ENCODE results near the gene DMRT2. TPM values are rescaled to one million over a fixed set of nuclear protein-coding genes. Genes with fewer than 3 reads are reported as not detected.

The DMRT2 gene
- total RNA-seq, 1 donor from 2014 or later: not detected

DNA sequence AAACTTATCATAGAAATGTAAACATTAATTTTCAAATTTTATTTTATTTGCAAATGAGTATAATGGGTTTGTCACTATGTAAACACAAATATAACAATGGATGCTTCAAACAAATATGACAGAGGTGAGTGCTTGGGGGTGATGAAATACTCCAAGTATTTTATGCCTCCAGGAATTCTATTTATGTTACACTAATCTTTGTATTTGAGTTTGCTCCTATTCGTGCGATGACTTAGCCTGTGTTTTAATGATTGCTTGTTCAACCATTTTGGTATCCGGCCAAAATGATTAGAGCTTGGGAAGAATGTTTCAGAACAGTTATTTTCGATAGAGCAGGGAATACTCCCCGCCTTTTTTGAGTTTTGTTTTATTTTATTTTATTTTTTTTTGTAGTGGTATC is 5.0 kb downstream of the DMRT2 start:
- Mint-ChIP-seq H3K9me3 (ENCODE audit: unreplicated experiment) (peaks cover 2% of the 10 kb centered on the region), H3K4me3 (ENCODE audit: unreplicated experiment) (no peak overlapping the region), H3K27me3 (ENCODE audit: unreplicated experiment) (peaks cover 43% of the 10 kb centered on the region), H3K4me1 (ENCODE audit: unreplicated experiment) (peaks cover 17% of the 10 kb centered on the region), H3K36me3 (ENCODE audit: unreplicated experiment) (no peaks in the 10 kb centered on the region), H3K27ac (ENCODE audit: unreplicated experiment) (no peak overlapping the region)
- DNase-seq (ENCODE audit: extremely low spot score, unreplicated experiment): no peak
- TF ChIP-seq, protein P1, sequence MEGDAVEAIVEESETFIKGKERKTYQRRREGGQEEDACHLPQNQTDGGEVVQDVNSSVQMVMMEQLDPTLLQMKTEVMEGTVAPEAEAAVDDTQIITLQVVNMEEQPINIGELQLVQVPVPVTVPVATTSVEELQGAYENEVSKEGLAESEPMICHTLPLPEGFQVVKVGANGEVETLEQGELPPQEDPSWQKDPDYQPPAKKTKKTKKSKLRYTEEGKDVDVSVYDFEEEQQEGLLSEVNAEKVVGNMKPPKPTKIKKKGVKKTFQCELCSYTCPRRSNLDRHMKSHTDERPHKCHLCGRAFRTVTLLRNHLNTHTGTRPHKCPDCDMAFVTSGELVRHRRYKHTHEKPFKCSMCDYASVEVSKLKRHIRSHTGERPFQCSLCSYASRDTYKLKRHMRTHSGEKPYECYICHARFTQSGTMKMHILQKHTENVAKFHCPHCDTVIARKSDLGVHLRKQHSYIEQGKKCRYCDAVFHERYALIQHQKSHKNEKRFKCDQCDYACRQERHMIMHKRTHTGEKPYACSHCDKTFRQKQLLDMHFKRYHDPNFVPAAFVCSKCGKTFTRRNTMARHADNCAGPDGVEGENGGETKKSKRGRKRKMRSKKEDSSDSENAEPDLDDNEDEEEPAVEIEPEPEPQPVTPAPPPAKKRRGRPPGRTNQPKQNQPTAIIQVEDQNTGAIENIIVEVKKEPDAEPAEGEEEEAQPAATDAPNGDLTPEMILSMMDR (IDR thresholded peaks at IDR 0.05): no peak

DNA sequence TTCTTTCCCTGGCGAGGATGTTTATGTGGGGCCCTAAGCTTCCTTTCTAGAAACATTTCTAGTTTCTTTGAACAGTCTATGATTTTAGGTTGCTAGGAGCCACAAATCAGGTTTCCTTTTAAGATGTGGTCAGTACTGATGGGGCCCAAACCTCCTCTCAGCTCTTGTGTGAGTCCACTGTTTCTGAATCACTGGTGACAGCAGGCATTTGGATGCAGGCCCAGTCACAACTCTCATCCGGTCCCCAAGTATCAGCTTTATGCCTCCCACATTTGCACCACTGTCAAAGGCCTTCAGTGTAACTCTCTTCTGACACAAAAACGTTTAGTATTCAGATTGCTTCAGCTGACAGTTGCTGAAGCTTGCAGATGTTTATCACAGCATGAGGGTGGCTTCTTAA is 7.8 kb downstream of the DMRT2 start:
- Mint-ChIP-seq H3K9me3 (ENCODE audit: unreplicated experiment) (peaks cover 3% of the 10 kb centered on the region), H3K27ac (ENCODE audit: unreplicated experiment) (no peak overlapping the region), H3K4me1 (ENCODE audit: unreplicated experiment) (no peaks in the 10 kb centered on the region), H3K36me3 (ENCODE audit: unreplicated experiment) (no peaks in the 10 kb centered on the region), H3K27me3 (ENCODE audit: unreplicated experiment) (peaks cover 23% of the 10 kb centered on the region), H3K4me3 (ENCODE audit: unreplicated experiment) (no peak overlapping the region)
- TF ChIP-seq, protein P1 (IDR thresholded peaks at IDR 0.05): no peak
- DNase-seq (ENCODE audit: extremely low spot score, unreplicated experiment): no peak

DNA sequence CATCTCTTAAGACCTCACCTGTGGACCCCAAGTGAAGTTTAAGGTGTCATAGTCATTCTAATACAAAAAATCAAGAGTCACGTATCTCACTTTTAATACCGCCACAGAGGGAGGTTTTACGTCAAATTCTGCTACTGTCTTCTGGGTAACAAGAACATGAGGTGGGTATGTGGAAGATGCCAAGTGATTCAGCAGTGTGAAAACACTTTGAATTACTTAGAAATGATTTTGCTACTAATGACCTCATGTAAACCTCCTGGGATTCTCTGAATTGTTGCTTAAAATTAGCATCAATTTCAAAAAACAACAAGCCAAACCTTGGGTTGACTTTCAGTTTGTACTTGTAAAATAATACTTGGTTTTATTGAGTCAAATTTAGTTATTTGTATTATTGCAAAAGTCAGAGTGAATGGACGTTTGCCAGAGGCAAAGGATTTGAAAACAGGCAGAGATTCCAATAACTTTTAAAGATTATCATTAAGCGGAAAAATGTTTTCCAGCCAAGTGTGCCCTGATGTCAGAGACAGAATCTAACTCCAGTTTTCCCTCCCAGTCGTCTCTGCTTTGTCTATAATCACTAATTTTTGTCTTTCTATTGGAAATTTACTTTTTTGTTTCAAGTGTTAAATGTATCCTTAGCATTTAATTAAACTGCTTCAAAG is 8.8 kb downstream of the DMRT2 start:
- no peak for DNase-seq (ENCODE audit: extremely low spot score, unreplicated experiment)
- Mint-ChIP-seq H3K4me3 (ENCODE audit: unreplicated experiment) (no peak overlapping the region), H3K27ac (ENCODE audit: unreplicated experiment) (no peak overlapping the region), H3K36me3 (ENCODE audit: unreplicated experiment) (no peaks in the 10 kb centered on the region), H3K27me3 (ENCODE audit: unreplicated experiment) (peaks cover 12% of the 10 kb centered on the region), H3K4me1 (ENCODE audit: unreplicated experiment) (no peaks in the 10 kb centered on the region), H3K9me3 (ENCODE audit: unreplicated experiment) (peaks cover 3% of the 10 kb centered on the region)
- TF ChIP-seq, protein P1 (IDR thresholded peaks at IDR 0.05): no peak

DNA sequence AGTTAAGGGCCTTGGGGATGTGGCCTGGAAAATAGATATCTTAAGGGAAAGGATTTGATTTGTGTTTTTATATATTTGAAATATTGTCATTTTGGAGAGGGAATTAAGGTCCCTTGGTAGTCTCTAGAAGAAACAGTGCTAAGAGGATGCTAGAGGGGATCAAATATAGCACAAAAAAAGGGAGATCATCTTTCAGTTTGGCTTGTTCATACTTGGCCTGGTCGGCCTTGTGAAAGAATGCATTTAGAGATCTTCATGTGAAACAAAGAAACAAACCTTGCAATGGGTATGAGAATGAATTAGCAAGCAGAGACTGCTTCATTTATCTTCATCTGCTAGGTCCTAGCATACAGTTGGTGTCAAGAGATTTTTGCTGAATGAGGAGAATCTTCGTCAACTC is 15.0 kb downstream of the DMRT2 start:
- Mint-ChIP-seq H3K36me3 (ENCODE audit: unreplicated experiment) (no peaks in the 10 kb centered on the region), H3K4me3 (ENCODE audit: unreplicated experiment) (no peak overlapping the region), H3K4me1 (ENCODE audit: unreplicated experiment) (no peaks in the 10 kb centered on the region), H3K9me3 (ENCODE audit: unreplicated experiment) (peaks cover 12% of the 10 kb centered on the region), H3K27me3 (ENCODE audit: unreplicated experiment) (no peaks in the 10 kb centered on the region), H3K27ac (ENCODE audit: unreplicated experiment) (no peak overlapping the region)
- TF ChIP-seq, protein P1 (IDR thresholded peaks at IDR 0.05): no peak
- no peak for DNase-seq (ENCODE audit: extremely low spot score, unreplicated experiment)

DNA sequence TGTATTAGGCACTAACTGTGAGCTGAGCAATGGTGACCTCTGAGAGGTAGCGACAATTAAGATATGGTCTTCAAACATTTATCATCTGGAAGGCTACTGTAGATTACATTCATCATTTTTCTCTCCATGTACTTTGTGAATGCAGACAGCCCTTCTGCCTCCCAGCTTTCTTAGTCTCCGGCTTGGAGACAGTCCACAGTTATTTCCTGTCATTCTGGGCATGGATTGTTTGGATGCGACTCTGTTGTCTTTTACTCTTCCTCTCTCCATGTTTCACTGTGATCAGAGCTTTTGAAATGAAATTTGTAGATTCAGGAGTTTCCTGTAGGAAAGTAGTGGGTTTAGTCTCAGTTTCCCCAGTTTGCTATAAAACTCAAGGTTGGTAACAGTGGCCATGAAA is 20.5 kb downstream of the DMRT2 start:
- Mint-ChIP-seq H3K27me3 (ENCODE audit: unreplicated experiment) (no peaks in the 10 kb centered on the region), H3K4me1 (ENCODE audit: unreplicated experiment) (no peaks in the 10 kb centered on the region), H3K4me3 (ENCODE audit: unreplicated experiment) (no peak overlapping the region), H3K9me3 (ENCODE audit: unreplicated experiment) (peaks cover 15% of the 10 kb centered on the region), H3K27ac (ENCODE audit: unreplicated experiment) (no peak overlapping the region), H3K36me3 (ENCODE audit: unreplicated experiment) (no peaks in the 10 kb centered on the region)
- TF ChIP-seq, protein P1 (IDR thresholded peaks at IDR 0.05): no peak
- DNase-seq (ENCODE audit: extremely low spot score, unreplicated experiment): no peak
